ENCODE data around the gene PSEN1. TPM values are rescaled to one million over a fixed set of nuclear protein-coding genes. Genes with fewer than 3 reads are reported as not detected.

PSEN1 gene
- total RNA-seq, 1 donor from 2014 or later, result 75.3 TPM

- Mint-ChIP-seq H3K4me3 (ENCODE audit: unreplicated experiment) (no peak overlapping the region), H3K27ac (ENCODE audit: unreplicated experiment) (no peak overlapping the region), H3K36me3 (ENCODE audit: low read depth, unreplicated experiment) (peaks cover 12% of the 10 kb centered on the region), H3K9me3 (ENCODE audit: unreplicated experiment) (no peaks in the 10 kb centered on the region), H3K4me1 (ENCODE audit: unreplicated experiment) (peaks cover 9% of the 10 kb centered on the region), H3K27me3 (ENCODE audit: unreplicated experiment) (peaks cover 5% of the 10 kb centered on the region)
- no peak for TF ChIP-seq CTCF (IDR thresholded peaks at IDR 0.05; ENCODE audit: unreplicated experiment)
- DNase-seq (ENCODE audit: low spot score), result no peak
Measured at GRCh38 chr14:73140811-73141323, 4.6 kb downstream of the PSEN1 start.

- no peak for TF ChIP-seq CTCF (IDR thresholded peaks at IDR 0.05; ENCODE audit: unreplicated experiment)
- Mint-ChIP-seq H3K4me1 (ENCODE audit: unreplicated experiment) (peaks cover 4% of the 10 kb centered on the region), H3K36me3 (ENCODE audit: low read depth, unreplicated experiment) (peaks cover 8% of the 10 kb centered on the region), H3K27me3 (ENCODE audit: unreplicated experiment) (peaks cover 4% of the 10 kb centered on the region), H3K27ac (ENCODE audit: unreplicated experiment) (no peak overlapping the region), H3K9me3 (ENCODE audit: unreplicated experiment) (no peaks in the 10 kb centered on the region), H3K4me3 (ENCODE audit: unreplicated experiment) (no peak overlapping the region)
- DNase-seq (ENCODE audit: low spot score), result no peak
Measured at GRCh38 chr14:73142216-73142615, 5.9 kb downstream of the PSEN1 start.

- no peak overlapping the region for H3K4me3 Mint-ChIP-seq (ENCODE audit: unreplicated experiment)
- H3K9me3 Mint-ChIP-seq (ENCODE audit: unreplicated experiment), result no peaks in the 10 kb centered on the region
- H3K36me3 Mint-ChIP-seq (ENCODE audit: low read depth, unreplicated experiment), result peaks cover 6% of the 10 kb centered on the region
- no peaks in the 10 kb centered on the region for H3K4me1 Mint-ChIP-seq (ENCODE audit: unreplicated experiment)
- H3K27me3 Mint-ChIP-seq (ENCODE audit: unreplicated experiment), result no peaks in the 10 kb centered on the region
- no peak for TF ChIP-seq CTCF (IDR thresholded peaks at IDR 0.05; ENCODE audit: unreplicated experiment)
- DNase-seq (ENCODE audit: low spot score), result no peak
- no peak overlapping the region for H3K27ac Mint-ChIP-seq (ENCODE audit: unreplicated experiment)
Measured at GRCh38 chr14:73143003-73143402, 6.7 kb downstream of the PSEN1 start.

- Mint-ChIP-seq H3K27me3 (ENCODE audit: unreplicated experiment) (no peaks in the 10 kb centered on the region), H3K9me3 (ENCODE audit: unreplicated experiment) (no peaks in the 10 kb centered on the region), H3K4me1 (ENCODE audit: unreplicated experiment) (no peaks in the 10 kb centered on the region), H3K36me3 (ENCODE audit: low read depth, unreplicated experiment) (peaks cover 11% of the 10 kb centered on the region), H3K27ac (ENCODE audit: unreplicated experiment) (no peak overlapping the region), H3K4me3 (ENCODE audit: unreplicated experiment) (no peak overlapping the region)
- no peak for DNase-seq (ENCODE audit: low spot score)
- TF ChIP-seq CTCF (IDR thresholded peaks at IDR 0.05; ENCODE audit: unreplicated experiment), result no peak
Measured at GRCh38 chr14:73143617-73144016, 7.3 kb downstream of the PSEN1 start.

- Mint-ChIP-seq H3K27ac (ENCODE audit: unreplicated experiment) (no peak overlapping the region), H3K4me3 (ENCODE audit: unreplicated experiment) (no peak overlapping the region), H3K9me3 (ENCODE audit: unreplicated experiment) (no peaks in the 10 kb centered on the region), H3K4me1 (ENCODE audit: unreplicated experiment) (no peaks in the 10 kb centered on the region), H3K27me3 (ENCODE audit: unreplicated experiment) (no peaks in the 10 kb centered on the region), H3K36me3 (ENCODE audit: low read depth, unreplicated experiment) (peaks cover 22% of the 10 kb centered on the region)
- DNase-seq (ENCODE audit: low spot score), result no peak
- no peak for TF ChIP-seq CTCF (IDR thresholded peaks at IDR 0.05; ENCODE audit: unreplicated experiment)
Measured at GRCh38 chr14:73145371-73145770, 9.1 kb downstream of the PSEN1 start.
